ENCODE measurements around the gene CCDC187. TPM values are rescaled to one million over a fixed set of nuclear protein-coding genes. Genes with fewer than 3 reads are reported as not detected.

The CCDC187 gene
- total RNA-seq, 1 experiment from 2014 or later = 0.04 TPM

- ChIA-PET CTCF (interaction anchor here (0.5 to 1.9 kb wide), 34 partner anchors 11 to 355 kb away, joined by 3 to 36 read pairs (median 4); partner anchors contain the start of genes DNLZ and GPSM1), POLR2A (interaction anchor here (0.6 kb wide), 1 partner anchor 311 kb away, joined by 5 read pairs; no protein-coding TSS in a partner anchor)
- no peaks in the 10 kb centered on the region for H3K9me3 Mint-ChIP-seq
- H3K4me3 Mint-ChIP-seq = no peak overlapping the region
- TF ChIP-seq FOXJ3 (CRISPR knock-in tag; IDR thresholded peaks at IDR 0.05; ENCODE audit: borderline replicate concordance) = no peak
- TF ChIP-seq, protein P1, sequence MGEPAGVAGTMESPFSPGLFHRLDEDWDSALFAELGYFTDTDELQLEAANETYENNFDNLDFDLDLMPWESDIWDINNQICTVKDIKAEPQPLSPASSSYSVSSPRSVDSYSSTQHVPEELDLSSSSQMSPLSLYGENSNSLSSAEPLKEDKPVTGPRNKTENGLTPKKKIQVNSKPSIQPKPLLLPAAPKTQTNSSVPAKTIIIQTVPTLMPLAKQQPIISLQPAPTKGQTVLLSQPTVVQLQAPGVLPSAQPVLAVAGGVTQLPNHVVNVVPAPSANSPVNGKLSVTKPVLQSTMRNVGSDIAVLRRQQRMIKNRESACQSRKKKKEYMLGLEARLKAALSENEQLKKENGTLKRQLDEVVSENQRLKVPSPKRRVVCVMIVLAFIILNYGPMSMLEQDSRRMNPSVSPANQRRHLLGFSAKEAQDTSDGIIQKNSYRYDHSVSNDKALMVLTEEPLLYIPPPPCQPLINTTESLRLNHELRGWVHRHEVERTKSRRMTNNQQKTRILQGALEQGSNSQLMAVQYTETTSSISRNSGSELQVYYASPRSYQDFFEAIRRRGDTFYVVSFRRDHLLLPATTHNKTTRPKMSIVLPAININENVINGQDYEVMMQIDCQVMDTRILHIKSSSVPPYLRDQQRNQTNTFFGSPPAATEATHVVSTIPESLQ (CRISPR knock-in tag; IDR thresholded peaks at IDR 0.05) = no peak
- no peak for TF ChIP-seq ELF4 (CRISPR knock-in tag; IDR thresholded peaks at IDR 0.05; ENCODE audit: low read depth)
- no peak for TF ChIP-seq ZNF532 (CRISPR knock-in tag; IDR thresholded peaks at IDR 0.05; ENCODE audit: borderline replicate concordance)
- TF ChIP-seq TEAD1 (CRISPR knock-in tag; IDR thresholded peaks at IDR 0.05) = no peak
- peak; percentile 94 for TF ChIP-seq CTCF (IDR thresholded peaks at IDR 0.05)
- no peak for TF ChIP-seq AR (CRISPR knock-in tag; IDR thresholded peaks at IDR 0.05)
- no peak for TF ChIP-seq MXD4 (CRISPR knock-in tag; IDR thresholded peaks at IDR 0.05; ENCODE audit: borderline replicate concordance)
- no peak for TF ChIP-seq JAZF1 (CRISPR knock-in tag; IDR thresholded peaks at IDR 0.05)
- TF ChIP-seq MYBL2 (CRISPR knock-in tag; IDR thresholded peaks at IDR 0.05) = no peak
- no peak for TF ChIP-seq ESRRA (CRISPR knock-in tag; IDR thresholded peaks at IDR 0.05; ENCODE audit: borderline replicate concordance)
- peak; percentile 40; the same call in 1 of the 2 replicates for TF ChIP-seq ZNF121 (CRISPR knock-in tag; IDR thresholded peaks at IDR 0.05)
- no peaks in the 10 kb centered on the region for H3K27me3 Mint-ChIP-seq (ENCODE audit: low read depth)
- no peaks in the 10 kb centered on the region for H3K4me1 Mint-ChIP-seq
- no peaks in the 10 kb centered on the region for H3K36me3 Mint-ChIP-seq
- H3K27ac Mint-ChIP-seq = no peak overlapping the region; the same call in 1 of the 2 replicates
- peak; percentile 66 for ATAC-seq
- DNase-seq (ENCODE audit: low spot score) = peak; percentile 85
These were observed 35.5 kb upstream of the CCDC187 start for GRCh38 chr9:136339173-136339957.

GRCh38 chr9:136338511-136338910 lies 34.6 kb upstream of the CCDC187 start:
- DNase-seq (ENCODE audit: low spot score) (no peak), ATAC-seq (no peak)
- POLR2A ChIA-PET = no interaction called here
- Mint-ChIP-seq H3K4me3 (no peak overlapping the region), H3K27me3 (ENCODE audit: low read depth) (no peaks in the 10 kb centered on the region), H3K9me3 (no peaks in the 10 kb centered on the region), H3K27ac (no peak overlapping the region), H3K36me3 (no peaks in the 10 kb centered on the region), H3K4me1 (no peaks in the 10 kb centered on the region)
- CTCF ChIA-PET = interaction anchor here (1.0 to 2.1 kb wide), 2 partner anchors 11 to 26 kb away, joined by 3 to 7 read pairs; partner anchors contain the start of gene GPSM1
- TF ChIP-seq RELA (CRISPR knock-in tag; IDR thresholded peaks at IDR 0.05; ENCODE audit: borderline replicate concordance) (no peak), MXD4 (CRISPR knock-in tag; IDR thresholded peaks at IDR 0.05; ENCODE audit: borderline replicate concordance) (no peak), NR1H2 (CRISPR knock-in tag; IDR thresholded peaks at IDR 0.05) (no peak), TEAD1 (CRISPR knock-in tag; IDR thresholded peaks at IDR 0.05) (no peak), JAZF1 (CRISPR knock-in tag; IDR thresholded peaks at IDR 0.05) (no peak), MYBL2 (CRISPR knock-in tag; IDR thresholded peaks at IDR 0.05) (no peak), CDX4 (CRISPR knock-in tag; IDR thresholded peaks at IDR 0.05; ENCODE audit: borderline replicate concordance) (no peak)
- TF ChIP-seq, protein P2, sequence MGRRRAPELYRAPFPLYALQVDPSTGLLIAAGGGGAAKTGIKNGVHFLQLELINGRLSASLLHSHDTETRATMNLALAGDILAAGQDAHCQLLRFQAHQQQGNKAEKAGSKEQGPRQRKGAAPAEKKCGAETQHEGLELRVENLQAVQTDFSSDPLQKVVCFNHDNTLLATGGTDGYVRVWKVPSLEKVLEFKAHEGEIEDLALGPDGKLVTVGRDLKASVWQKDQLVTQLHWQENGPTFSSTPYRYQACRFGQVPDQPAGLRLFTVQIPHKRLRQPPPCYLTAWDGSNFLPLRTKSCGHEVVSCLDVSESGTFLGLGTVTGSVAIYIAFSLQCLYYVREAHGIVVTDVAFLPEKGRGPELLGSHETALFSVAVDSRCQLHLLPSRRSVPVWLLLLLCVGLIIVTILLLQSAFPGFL (CRISPR knock-in tag; IDR thresholded peaks at IDR 0.05; ENCODE audit: borderline replicate concordance) = no peak
- TF ChIP-seq, protein P3, sequence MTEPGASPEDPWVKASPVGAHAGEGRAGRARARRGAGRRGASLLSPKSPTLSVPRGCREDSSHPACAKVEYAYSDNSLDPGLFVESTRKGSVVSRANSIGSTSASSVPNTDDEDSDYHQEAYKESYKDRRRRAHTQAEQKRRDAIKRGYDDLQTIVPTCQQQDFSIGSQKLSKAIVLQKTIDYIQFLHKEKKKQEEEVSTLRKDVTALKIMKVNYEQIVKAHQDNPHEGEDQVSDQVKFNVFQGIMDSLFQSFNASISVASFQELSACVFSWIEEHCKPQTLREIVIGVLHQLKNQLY (CRISPR knock-in tag; IDR thresholded peaks at IDR 0.05) = no peak
